Measurements from ENCODE around the gene MDH2.

DNA sequence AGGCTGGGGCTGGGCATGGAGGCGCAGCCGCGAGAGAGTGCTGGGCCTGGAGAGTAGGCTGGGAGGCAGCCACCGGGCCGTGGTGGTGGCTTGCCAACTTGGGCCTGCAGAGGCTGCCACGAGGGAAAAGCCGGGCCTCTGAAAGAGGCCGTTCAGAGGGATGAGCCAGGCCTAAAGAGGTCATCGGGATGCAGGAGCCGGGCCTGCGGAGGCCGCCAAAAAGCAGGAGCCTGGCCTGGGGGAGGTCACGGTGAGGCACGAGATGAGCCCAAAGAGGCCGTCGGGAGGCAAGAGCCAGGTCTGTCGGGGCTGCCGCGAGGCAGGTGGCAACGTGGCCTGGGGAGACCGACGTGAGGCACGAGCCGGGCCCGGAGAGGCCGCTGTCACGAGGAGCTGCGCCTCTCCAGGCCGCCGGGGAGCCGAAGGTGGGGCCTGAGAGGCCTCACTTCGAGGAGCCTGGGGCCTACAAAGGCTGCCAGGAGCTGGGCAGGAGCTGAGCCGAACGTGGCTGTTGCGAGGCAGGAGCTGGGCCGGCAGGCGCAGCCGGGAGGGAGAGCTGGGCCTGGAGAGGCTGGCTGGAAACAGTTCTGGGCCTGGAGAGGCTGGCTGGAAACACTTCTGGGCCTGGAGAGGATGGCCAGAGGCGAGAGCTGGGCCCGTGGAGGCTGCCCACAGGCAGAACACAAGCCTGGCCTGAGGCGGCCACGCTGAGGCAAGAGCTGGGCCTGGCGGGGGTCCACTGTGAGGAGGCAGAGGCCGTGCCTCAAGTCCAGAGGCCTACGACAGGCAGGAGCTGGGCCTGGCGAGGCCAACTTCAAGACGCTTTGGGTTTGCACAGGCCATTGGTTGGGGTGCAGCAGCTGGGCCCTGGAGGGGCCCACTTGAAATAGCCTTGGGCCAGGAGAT lies 24.6 kb downstream of the MDH2 start:
- no peak for TF ChIP-seq CTCF (IDR thresholded peaks at IDR 0.05; ENCODE audit: insufficient read depth, low read length, poor library complexity, severe bottlenecking)
- no peak for TF ChIP-seq EZH2phosphoT487 (conservative IDR thresholded peaks at IDR 0.05; ENCODE audit: low read length)

Data from SU-DHL-6 (cell line).